AG09319 (cell line): ENCODE data around the gene OLFML1.
"Not testable (repeated sequence)": the region's sequence is repeated elsewhere in the genome, so short reads cannot be mapped to it uniquely, and the experiment has no call there.

Experiments used
- DNase-seq: peaks from one replicate; pipeline ENCODE4 v3.0.0-alpha.2; 2010; ENCODE audit warnings: low read depth; ENCODE audit errors: extremely low read depth
- CTCF ChIP-seq: IDR thresholded peaks from 2 replicates; pipeline ENCODE4 v1.5.1; 2011; ENCODE audit warnings: low read depth, mild to moderate bottlenecking, inconsistent platforms, low read length, moderate library complexity

Gene OLFML1

GRCh38 chr11:7516475-7516874 lies 31.2 kb downstream of the OLFML1 start:
- DNase-seq: no peak

GRCh38 chr11:7517743-7518142 lies 32.4 kb downstream of the OLFML1 start:
- DNase-seq: not testable (repeated sequence)

More at GRCh38 chr11:7516475-7516874, 31.2 kb downstream of the OLFML1 start:
- TF ChIP-seq CTCF: no peak

GRCh38 chr11:7518811-7519562 lies 33.7 kb downstream of the OLFML1 start:
- DNase-seq: no peak
- no peak for TF ChIP-seq CTCF

- TF ChIP-seq CTCF: no peak
- no peak for DNase-seq
Observed at GRCh38 chr11:7520011-7520942, 35.0 kb downstream of the OLFML1 start.

GRCh38 chr11:7520981-7521487 lies 35.7 kb downstream of the OLFML1 start:
- DNase-seq: no peak
- no peak for TF ChIP-seq CTCF

- no peak for TF ChIP-seq CTCF
- no peak for DNase-seq
Observed at GRCh38 chr11:7522121-7522520, 36.8 kb downstream of the OLFML1 start.

GRCh38 chr11:7522546-7522945 lies 37.2 kb downstream of the OLFML1 start:
- DNase-seq: no peak
- TF ChIP-seq CTCF: no peak
